Measurements from ENCODE around the gene NAB1.

NAB1 gene

GRCh38 chr2:190600293-190601103 is 48.4 kb upstream of the NAB1 start:
- Histone ChIP-seq H3K79me2 (ENCODE audit: insufficient read depth, low read length) (no peaks in the 10 kb centered on the region), H3K9me2 (replicated peaks; ENCODE audit: insufficient read depth, low read length) (no peaks in the 10 kb centered on the region), H2AFZ (ENCODE audit: low read depth, low read length, severe bottlenecking) (no peak overlapping the region), H3K4me3 (ENCODE audit: insufficient read depth, low read length, poor library complexity, severe bottlenecking) (no peak overlapping the region), H3K27me3 (ENCODE audit: low read length) (no peaks in the 10 kb centered on the region), H3K4me2 (ENCODE audit: low read depth, low read length, poor library complexity, severe bottlenecking) (no peak overlapping the region), H3K27ac (ENCODE audit: low read depth, low read length) (no peak overlapping the region), H3K36me3 (ENCODE audit: low read length) (no peaks in the 10 kb centered on the region), H4K20me1 (ENCODE audit: low read depth, low read length) (no peaks in the 10 kb centered on the region), H3F3A (ENCODE audit: insufficient read depth) (no peaks in the 10 kb centered on the region), H3K9me3 (ENCODE audit: insufficient read depth, low read length) (no peaks in the 10 kb centered on the region), H3K9ac (ENCODE audit: low read length) (no peak overlapping the region)
- TF ChIP-seq CTCF (IDR thresholded peaks at IDR 0.05; ENCODE audit: insufficient read depth, low read length, poor library complexity, severe bottlenecking) (no peak), EZH2phosphoT487 (conservative IDR thresholded peaks at IDR 0.05; ENCODE audit: low read length) (no peak)

GRCh38 chr2:190603374-190603773 is 45.5 kb upstream of the NAB1 start:
- Histone ChIP-seq H3F3A (ENCODE audit: insufficient read depth) (no peaks in the 10 kb centered on the region), H3K4me3 (ENCODE audit: insufficient read depth, low read length, poor library complexity, severe bottlenecking) (no peak overlapping the region), H3K27ac (ENCODE audit: low read depth, low read length) (no peak overlapping the region), H3K9me3 (ENCODE audit: insufficient read depth, low read length) (no peaks in the 10 kb centered on the region), H3K4me2 (ENCODE audit: low read depth, low read length, poor library complexity, severe bottlenecking) (no peak overlapping the region), H3K27me3 (ENCODE audit: low read length) (no peaks in the 10 kb centered on the region), H3K9ac (ENCODE audit: low read length) (no peak overlapping the region), H4K20me1 (ENCODE audit: low read depth, low read length) (no peaks in the 10 kb centered on the region), H3K79me2 (ENCODE audit: insufficient read depth, low read length) (no peaks in the 10 kb centered on the region), H2AFZ (ENCODE audit: low read depth, low read length, severe bottlenecking) (no peak overlapping the region), H3K36me3 (ENCODE audit: low read length) (no peaks in the 10 kb centered on the region), H3K9me2 (replicated peaks; ENCODE audit: insufficient read depth, low read length) (no peaks in the 10 kb centered on the region)
- TF ChIP-seq EZH2phosphoT487 (conservative IDR thresholded peaks at IDR 0.05; ENCODE audit: low read length) (no peak), CTCF (IDR thresholded peaks at IDR 0.05; ENCODE audit: insufficient read depth, low read length, poor library complexity, severe bottlenecking) (no peak)

- Histone ChIP-seq H3K4me2 (ENCODE audit: low read depth, low read length, poor library complexity, severe bottlenecking) (no peak overlapping the region), H3K9ac (ENCODE audit: low read length) (no peak overlapping the region), H3K9me2 (replicated peaks; ENCODE audit: insufficient read depth, low read length) (no peaks in the 10 kb centered on the region)
Measured at GRCh38 chr2:190607014-190607597, 41.8 kb upstream of the NAB1 start.

More at GRCh38 chr2:190607014-190607597, 41.8 kb upstream of the NAB1 start:
- Histone ChIP-seq H2AFZ (ENCODE audit: low read depth, low read length, severe bottlenecking) (no peak overlapping the region), H3F3A (ENCODE audit: insufficient read depth) (no peaks in the 10 kb centered on the region), H3K27me3 (ENCODE audit: low read length) (no peaks in the 10 kb centered on the region), H3K79me2 (ENCODE audit: insufficient read depth, low read length) (no peaks in the 10 kb centered on the region), H3K4me3 (ENCODE audit: insufficient read depth, low read length, poor library complexity, severe bottlenecking) (no peak overlapping the region), H3K9me3 (ENCODE audit: insufficient read depth, low read length) (peaks cover 4% of the 10 kb centered on the region; the same call in 1 of the 2 replicates), H3K27ac (ENCODE audit: low read depth, low read length) (no peak overlapping the region), H4K20me1 (ENCODE audit: low read depth, low read length) (no peaks in the 10 kb centered on the region), H3K36me3 (ENCODE audit: low read length) (no peaks in the 10 kb centered on the region)
- TF ChIP-seq CTCF (IDR thresholded peaks at IDR 0.05; ENCODE audit: insufficient read depth, low read length, poor library complexity, severe bottlenecking), result no peak
